A549 (cell line): ENCODE data around the gene KRT15. TPM values are rescaled to one million over a fixed set of nuclear protein-coding genes. Genes with fewer than 3 reads are reported as not detected.

Experiments
- ATAC-seq, 2 experiments: fragments of 200-7000 bp in 1 of 2; fragments of >200 bp in 1 of 2; cut with Nextera tagmentation in 1 of 2; cut with Tn5 transposase in 1 of 2; 3 replicates each; pipeline versions ENCODE4 v1.8.0 to v1.9.1; 2018 to 2020; ENCODE audit warnings: mild to moderate bottlenecking in 1 of 2, moderate library complexity in 1 of 2
- CTCF ChIA-PET: fragments of 300-600 bp; sonication (Branson Sonifier 250); formaldehyde crosslinking; extraction: SDS; loops from one replicate; lab custom pipeline; 2021; ENCODE audit warnings: antibody characterized with exemption, inconsistent platforms; lab: Yijun Ruan, JAX
- POLR2A ChIA-PET: fragments of 350-600 bp; formaldehyde crosslinking; extraction: SDS; loops from one replicate; lab custom pipeline; 2021; ENCODE audit warnings: antibody characterized with exemption, inconsistent platforms; lab: Yijun Ruan, JAX
- DNase-seq, 2 experiments: peaks; one replicate each; pipeline versions ENCODE4 v3.0.0 to v3.0.0-alpha.2; 2011 to 2016; ENCODE audit warnings: low read depth in 1 of 2, low spot score in 1 of 2
- FAIRE-seq: peaks from 2 replicates; lab custom pipeline; 2011; peaks lifted over from hg19 to GRCh38; lab: Jason Lieb, UNC
- H3K27ac ChIP-seq, 2 experiments: fragments of >200 bp; sonication (Bioruptor Twin); formaldehyde crosslinking; 3 replicates each; pipeline ENCODE4 v1.5.1; 2016 to 2017
- H3K4me1 ChIP-seq: fragments of >200 bp; sonication (Bioruptor Twin); formaldehyde crosslinking; 3 replicates; pipeline ENCODE4 v1.6.1; 2016
- H3K4me2 ChIP-seq: fragments of >200 bp; sonication (Bioruptor Twin); formaldehyde crosslinking; 3 replicates; pipeline ENCODE4 v1.6.1; 2016
- H3K4me3 ChIP-seq: fragments of >200 bp; sonication (Bioruptor Twin); formaldehyde crosslinking; 3 replicates; pipeline ENCODE4 v1.5.1; 2016
- H3K9me3 ChIP-seq: fragments of >200 bp; sonication (Bioruptor Twin); formaldehyde crosslinking; 3 replicates; pipeline ENCODE4 v1.6.1; 2016
- CBX2 ChIP-seq: fragments of 200-600 bp; sonication (generic); IDR thresholded peaks from 2 replicates; pipeline ENCODE4 v1.6.1; 2016; ENCODE audit warnings: low read depth, mild to moderate bottlenecking, borderline replicate concordance
- CEBPB ChIP-seq, 2 experiments: fragments of >200 bp in 1 of 2; sonication (Bioruptor Twin) in 1 of 2; formaldehyde crosslinking in 1 of 2; IDR thresholded peaks; 2 replicates each; pipeline ENCODE4 v1.6.1; 2012 to 2016
- EHF ChIP-seq: fragments of 250-450 bp; sonication (Bioruptor Pico); IDR thresholded peaks from 2 replicates; pipeline ENCODE4 v1.5.0; 2020; ENCODE audit warnings: mild to moderate bottlenecking
- FOSB ChIP-seq: fragments of 250-450 bp; sonication (Bioruptor Pico); IDR thresholded peaks from 2 replicates; pipeline ENCODE4 v1.5.0; 2020; ENCODE audit warnings: mild to moderate bottlenecking, moderate library complexity
- FOXS1 ChIP-seq: fragments of 250-450 bp; sonication (Bioruptor Pico); IDR thresholded peaks from 2 replicates; pipeline ENCODE4 v1.5.0; 2020; ENCODE audit warnings: mild to moderate bottlenecking, moderate library complexity
- GATA3 ChIP-seq: IDR thresholded peaks from 2 replicates; pipeline ENCODE4 v1.6.1; 2012; ENCODE audit warnings: borderline replicate concordance
- HDAC2 ChIP-seq: fragments of 200-600 bp; sonication (generic); IDR thresholded peaks from 2 replicates; pipeline ENCODE4 v1.6.1; 2016
- HOXA7 ChIP-seq: fragments of 250-450 bp; sonication (Bioruptor Pico); IDR thresholded peaks from 2 replicates; pipeline ENCODE4 v1.5.0; 2020; ENCODE audit warnings: mild to moderate bottlenecking, moderate library complexity
- JUN ChIP-seq, 2 experiments: fragments of >200 bp; sonication (Bioruptor Twin); formaldehyde crosslinking; IDR thresholded peaks; 2 replicates in 1 of 2; 3 replicates in 1 of 2; pipeline ENCODE4 v1.6.1; 2016 to 2017
- JUNB ChIP-seq: fragments of >200 bp; sonication (Bioruptor Twin); formaldehyde crosslinking; IDR thresholded peaks from 2 replicates; pipeline ENCODE4 v1.6.1; 2016
- KDM5A ChIP-seq: fragments of 200-600 bp; sonication (generic); IDR thresholded peaks from 2 replicates; pipeline ENCODE4 v1.6.1; 2016; ENCODE audit warnings: antibody characterized with exemption, mild to moderate bottlenecking
- MAFK ChIP-seq: fragments of 450-650 bp; IDR thresholded peaks from 2 replicates; pipeline ENCODE4 v1.6.1; 2014; ENCODE audit not compliant: partially characterized antibody
- MAX ChIP-seq: IDR thresholded peaks from 2 replicates; pipeline ENCODE4 v1.6.1; 2012
- MYC ChIP-seq: IDR thresholded peaks from 2 replicates; pipeline ENCODE4 v1.6.1; 2012; ENCODE audit warnings: mild to moderate bottlenecking, inconsistent platforms, low read length, improper control_type of control experiment, borderline replicate concordance
- NFE2L2 ChIP-seq: fragments of 150-350 bp; conservative IDR thresholded peaks from 2 replicates; pipeline ENCODE4 v1.6.1; 2014; ENCODE audit warnings: low read length
- POLR2AphosphoS2 ChIP-seq: conservative IDR thresholded peaks from 2 replicates; pipeline ENCODE4 v1.6.1; 2012; ENCODE audit warnings: low read length, improper control_type of control experiment, inconsistent platforms
- RARB ChIP-seq: fragments of 250-450 bp; sonication (Bioruptor Pico); IDR thresholded peaks from 2 replicates; pipeline ENCODE4 v1.8.0; 2021; ENCODE audit warnings: mild to moderate bottlenecking, moderate library complexity
- SMC3 ChIP-seq: fragments of >200 bp; sonication (Bioruptor Twin); formaldehyde crosslinking; IDR thresholded peaks from 3 replicates; pipeline ENCODE4 v1.6.1; 2018; ENCODE audit warnings: inconsistent platforms
- SREBF2 ChIP-seq: fragments of 450-650 bp; IDR thresholded peaks from 2 replicates; pipeline ENCODE4 v1.6.1; 2014; ENCODE audit warnings: mild to moderate bottlenecking, moderate library complexity
- TP53 ChIP-seq: fragments of 250-450 bp; sonication (Bioruptor Pico); IDR thresholded peaks from 2 replicates; pipeline ENCODE4 v1.5.0; 2021; ENCODE audit warnings: mild to moderate bottlenecking, moderate library complexity
- USF2 ChIP-seq: fragments of 450-650 bp; IDR thresholded peaks from 2 replicates; pipeline ENCODE4 v1.6.1; 2014; ENCODE audit warnings: antibody characterized with exemption
- ZC3H11A ChIP-seq: fragments of 450-650 bp; IDR thresholded peaks from 2 replicates; pipeline ENCODE4 v1.6.1; 2014; ENCODE audit warnings: antibody characterized with exemption, mild to moderate bottlenecking
- WGBS: methylation state at CpG from one replicate; pipeline ENCODE4 v1.1.6; 2017; ENCODE audit errors: missing lambda C conversion rate; 5-methylcytosine and 5-hydroxymethylcytosine counted together
- polyA plus RNA-seq, 4 experiments: library from polyadenylated mRNA; depleted of rRNA in 3 of 4; stranded (reverse); fragments of >200 nt; fragmentation: RNase III in 1 of 4; extraction: RNeasy Plus Mini Kit Qiagen cat#74134 plus additional on column Dnase treatment in 1 of 4; gene quantifications; 2 replicates in 3 of 4; 3 replicates in 1 of 4; pipeline ENCODE4 v1.2.3, GENCODE V29; 2011 to 2017
- TF ChIP-seq, protein P1 (sequence below): IDR thresholded peaks from 2 replicates; pipeline ENCODE4 v1.6.1; 2012
- TF ChIP-seq, protein P2 (sequence below): fragments of >200 bp; sonication (Bioruptor Twin); formaldehyde crosslinking; IDR thresholded peaks from 3 replicates; pipeline ENCODE4 v1.6.1; 2016
- TF ChIP-seq, protein P3 (sequence below): IDR thresholded peaks from 2 replicates; pipeline ENCODE4 v1.6.1; 2012; ENCODE audit warnings: low read depth, borderline replicate concordance

KRT15 gene
- polyA plus RNA-seq, 2 of the 4 experiments (the other 2 are of a cell fraction) = 0.62 to 2.1 TPM

DNA sequence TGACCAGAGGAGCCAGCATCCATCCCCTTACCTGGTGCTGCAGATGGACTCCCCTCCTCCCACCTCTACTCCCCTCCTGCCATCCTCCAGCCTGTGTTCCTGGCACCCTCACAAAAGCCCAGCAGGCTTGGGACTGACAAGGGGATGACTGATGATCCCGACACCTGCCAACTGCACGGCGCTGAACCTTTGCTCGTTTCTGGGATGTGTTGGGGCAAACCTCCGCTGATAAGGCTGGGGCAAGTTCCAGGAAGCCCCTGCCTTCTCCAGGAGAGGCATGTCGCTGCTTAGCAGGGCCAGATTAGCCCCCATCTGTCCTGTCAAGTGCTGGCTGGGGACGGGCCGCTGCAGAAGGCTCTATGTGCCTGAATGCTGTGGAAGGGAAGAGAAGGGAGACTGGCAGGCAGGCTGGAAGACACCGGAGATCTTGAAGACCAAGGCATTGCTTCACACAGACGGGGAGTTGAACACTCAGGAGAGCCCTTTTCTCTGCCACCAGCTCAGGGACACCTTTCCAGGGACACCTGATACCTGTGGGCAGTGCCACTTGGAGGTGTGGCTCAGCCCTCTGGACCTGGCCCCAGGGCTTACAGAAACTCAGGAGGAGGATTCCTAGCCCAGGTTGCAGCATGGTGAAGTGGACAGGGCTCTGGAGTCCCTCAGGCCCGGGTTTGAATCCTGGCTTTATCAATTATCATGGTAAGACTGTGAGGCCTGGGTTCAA is 973 bp upstream of the KRT15 start (continued):
- TF ChIP-seq, protein P1, sequence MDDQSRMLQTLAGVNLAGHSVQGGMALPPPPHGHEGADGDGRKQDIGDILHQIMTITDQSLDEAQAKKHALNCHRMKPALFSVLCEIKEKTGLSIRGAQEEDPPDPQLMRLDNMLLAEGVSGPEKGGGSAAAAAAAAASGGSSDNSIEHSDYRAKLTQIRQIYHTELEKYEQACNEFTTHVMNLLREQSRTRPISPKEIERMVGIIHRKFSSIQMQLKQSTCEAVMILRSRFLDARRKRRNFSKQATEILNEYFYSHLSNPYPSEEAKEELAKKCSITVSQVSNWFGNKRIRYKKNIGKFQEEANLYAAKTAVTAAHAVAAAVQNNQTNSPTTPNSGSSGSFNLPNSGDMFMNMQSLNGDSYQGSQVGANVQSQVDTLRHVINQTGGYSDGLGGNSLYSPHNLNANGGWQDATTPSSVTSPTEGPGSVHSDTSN = no peak

GRCh38 chr17:41518031-41518430 is 659 bp downstream of the KRT15 start:
- Histone ChIP-seq H3K9me3 (no peaks in the 10 kb centered on the region), H3K4me3 (no peak overlapping the region), H3K4me2 (no peak overlapping the region), H3K4me1 (peaks cover 29% of the 10 kb centered on the region), H3K27ac (no peak overlapping the region)
- ChIA-PET CTCF (interaction anchor here (1.0 to 20.5 kb wide), 7 partner anchors 12 to 145 kb away, joined by 3 to 163 read pairs (median 5); no protein-coding TSS in a partner anchor), POLR2A (no interaction called here)
- TF ChIP-seq MAFK (peak; percentile 69), POLR2AphosphoS2 (no peak)
- ATAC-seq (no peak), FAIRE-seq (no peak), DNase-seq (no peak)
- whole genome bisulfite sequencing = 88% methylated on average over 3 of the region's 3 CpGs

- no peak for ATAC-seq
- POLR2A ChIA-PET = no interaction called here
- WGBS = 89% methylated on average over 14 of the region's 14 CpGs
These were observed 1.8 kb downstream of the KRT15 start for GRCh38 chr17:41516830-41517283.

DNA sequence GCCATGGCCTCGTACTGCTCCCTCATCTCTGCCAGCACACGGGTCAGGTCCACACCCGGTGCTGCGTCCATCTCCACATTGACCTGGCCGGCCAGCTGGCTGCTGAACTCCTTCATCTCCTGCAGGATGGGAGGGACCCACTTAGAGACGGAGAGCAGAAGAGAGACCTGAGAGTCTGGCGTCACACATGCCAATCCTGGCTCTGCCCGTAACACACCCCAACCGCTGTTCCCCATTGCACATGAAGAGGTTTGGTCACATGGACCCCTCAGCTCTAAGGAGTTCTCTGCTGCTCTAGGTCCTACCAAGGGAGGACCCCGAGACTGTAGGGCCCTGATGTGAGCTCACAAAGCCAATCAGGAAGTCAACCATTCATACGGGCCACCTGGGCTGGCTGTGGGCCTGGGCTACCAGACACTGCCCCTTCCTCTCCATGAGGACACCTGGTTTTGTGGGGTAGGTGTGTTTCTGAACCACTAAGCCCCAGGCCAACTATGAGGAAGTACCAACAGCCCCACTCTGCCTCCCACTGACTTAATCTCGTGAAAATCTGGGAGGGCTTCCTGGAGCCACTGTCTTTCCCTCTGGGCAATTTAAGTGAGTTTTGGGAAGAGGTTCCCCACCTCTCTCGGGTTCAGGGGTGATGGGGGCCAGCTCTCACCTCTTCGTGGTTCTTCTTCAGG is 2.4 kb downstream of the KRT15 start:
- no peak for ATAC-seq
- Histone ChIP-seq H3K4me3 (no peak overlapping the region), H3K4me1 (peaks cover 13% of the 10 kb centered on the region), H3K27ac (no peak overlapping the region), H3K4me2 (no peak overlapping the region), H3K9me3 (no peaks in the 10 kb centered on the region)
- TF ChIP-seq HOXA7 (CRISPR knock-in tag) = no peak
- TF ChIP-seq MAX = no peak
- no peak for TF ChIP-seq FOXS1 (CRISPR knock-in tag)
- TF ChIP-seq NFE2L2 = no peak
- TF ChIP-seq CEBPB (IDR thresholded peaks at IDR 0.05) = no peak
- no peak for TF ChIP-seq ZC3H11A
- no peak for TF ChIP-seq TP53 (CRISPR knock-in tag)
- TF ChIP-seq GATA3 = no peak
- TF ChIP-seq EHF (CRISPR knock-in tag) = no peak
- no peak for TF ChIP-seq HDAC2
- TF ChIP-seq MAFK = no peak
- no peak for TF ChIP-seq SMC3
- TF ChIP-seq CBX2 = no peak
- no peak for TF ChIP-seq USF2
- ChIA-PET POLR2A (no interaction called here), CTCF (interaction anchor here (0.9 to 20.5 kb wide), 8 partner anchors 9 to 608 kb away, joined by 3 to 163 read pairs (median 4); no protein-coding TSS in a partner anchor)
- 85% methylated on average over 14 of the region's 14 CpGs for WGBS
- no peak for DNase-seq
- FAIRE-seq = no peak

More at GRCh38 chr17:41516830-41517283, 1.8 kb downstream of the KRT15 start:
- FAIRE-seq (no peak), DNase-seq (no peak)
- peaks cover 19% of the 10 kb centered on the region for H3K4me1 ChIP-seq
- TF ChIP-seq SMC3 = no peak
- TF ChIP-seq RARB (CRISPR knock-in tag) = no peak
- no peak for TF ChIP-seq GATA3
- TF ChIP-seq, protein P2, sequence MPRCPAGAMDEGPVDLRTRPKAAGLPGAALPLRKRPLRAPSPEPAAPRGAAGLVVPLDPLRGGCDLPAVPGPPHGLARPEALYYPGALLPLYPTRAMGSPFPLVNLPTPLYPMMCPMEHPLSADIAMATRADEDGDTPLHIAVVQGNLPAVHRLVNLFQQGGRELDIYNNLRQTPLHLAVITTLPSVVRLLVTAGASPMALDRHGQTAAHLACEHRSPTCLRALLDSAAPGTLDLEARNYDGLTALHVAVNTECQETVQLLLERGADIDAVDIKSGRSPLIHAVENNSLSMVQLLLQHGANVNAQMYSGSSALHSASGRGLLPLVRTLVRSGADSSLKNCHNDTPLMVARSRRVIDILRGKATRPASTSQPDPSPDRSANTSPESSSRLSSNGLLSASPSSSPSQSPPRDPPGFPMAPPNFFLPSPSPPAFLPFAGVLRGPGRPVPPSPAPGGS = no peak
- TF ChIP-seq ZC3H11A = no peak
- TF ChIP-seq MYC = no peak
- no peak for TF ChIP-seq KDM5A
- no peak for TF ChIP-seq SREBF2
- TF ChIP-seq FOSB (CRISPR knock-in tag) = no peak
- TF ChIP-seq, protein P3, sequence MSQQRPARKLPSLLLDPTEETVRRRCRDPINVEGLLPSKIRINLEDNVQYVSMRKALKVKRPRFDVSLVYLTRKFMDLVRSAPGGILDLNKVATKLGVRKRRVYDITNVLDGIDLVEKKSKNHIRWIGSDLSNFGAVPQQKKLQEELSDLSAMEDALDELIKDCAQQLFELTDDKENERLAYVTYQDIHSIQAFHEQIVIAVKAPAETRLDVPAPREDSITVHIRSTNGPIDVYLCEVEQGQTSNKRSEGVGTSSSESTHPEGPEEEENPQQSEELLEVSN = no peak
- TF ChIP-seq JUNB = no peak
- no peak for TF ChIP-seq MAX
- TF ChIP-seq JUN (IDR thresholded peaks at IDR 0.05) = no peak
- CTCF ChIA-PET = interaction anchor here (1.4 to 20.5 kb wide), 6 partner anchors 8 to 146 kb away, joined by 3 to 163 read pairs (median 6); no protein-coding TSS in a partner anchor
- H3K4me2 ChIP-seq = no peak overlapping the region
- H3K9me3 ChIP-seq = no peaks in the 10 kb centered on the region
- H3K27ac ChIP-seq = no peak overlapping the region
- no peak overlapping the region for H3K4me3 ChIP-seq
